Measurements from ENCODE around the gene TBC1D17.

DNA sequence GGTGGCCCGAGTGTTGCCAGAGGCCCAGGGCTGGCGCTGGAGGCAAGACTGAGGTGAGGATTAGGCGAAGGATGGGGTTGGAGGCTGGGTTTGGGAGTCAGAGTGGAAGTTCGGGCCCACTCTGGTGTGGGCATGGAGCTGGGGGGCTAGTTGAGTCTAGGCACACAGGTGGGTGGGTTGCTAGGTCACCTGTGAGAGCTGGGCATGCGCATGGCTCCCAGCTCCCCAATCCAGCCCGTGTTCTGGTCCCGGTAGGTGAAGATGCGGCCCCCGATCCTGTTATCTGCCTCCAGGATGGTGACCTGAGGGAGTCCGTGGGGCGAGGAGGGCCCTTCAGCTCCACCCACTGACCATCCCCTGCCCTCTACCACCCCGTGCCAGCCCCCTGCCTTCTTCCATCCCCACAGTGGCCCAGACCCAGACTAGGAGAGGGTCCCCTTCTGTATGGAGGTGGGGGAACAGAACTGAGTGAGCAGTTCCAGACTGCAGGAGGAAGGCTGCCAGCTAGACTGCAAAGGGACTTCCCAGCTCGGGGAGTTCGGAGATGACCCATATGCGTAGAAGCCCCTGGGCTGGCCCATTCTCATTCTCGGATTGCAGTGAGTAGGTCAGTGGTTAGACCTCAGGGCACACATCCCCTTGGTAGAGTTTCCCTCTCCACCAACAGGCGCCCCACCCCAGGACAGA lies 17.5 kb downstream of the TBC1D17 start:
- TF ChIP-seq CTCF (IDR thresholded peaks at IDR 0.05; ENCODE audit: insufficient read depth, low read length, poor library complexity, severe bottlenecking) (no peak), EZH2phosphoT487 (conservative IDR thresholded peaks at IDR 0.05; ENCODE audit: low read length) (no peak)

Data from SU-DHL-6 (cell line).